BJ (cell line): ENCODE measurements around the gene SLFN12L. TPM values are rescaled to one million over a fixed set of nuclear protein-coding genes. Genes with fewer than 3 reads are reported as not detected.
A peak's percentile ranks its signal among the peaks of the same experiment; 100 is the strongest.

Experiments used
- CTCF ChIA-PET: fragments of 350-600 bp; formaldehyde crosslinking; extraction: SDS; loops from one replicate; lab custom pipeline; 2021; ENCODE audit warnings: antibody characterized with exemption, inconsistent platforms; lab: Yijun Ruan, JAX
- POLR2A ChIA-PET: fragments of 300-600 bp; sonication (Branson Sonifier 250); formaldehyde crosslinking; extraction: SDS; loops from one replicate; lab custom pipeline; 2021; ENCODE audit warnings: antibody characterized with exemption; lab: Charles Lee
- DNase-seq: peaks from one replicate; pipeline ENCODE4 v3.0.0-alpha.2; 2011; ENCODE audit warnings: low read depth
- H3K27me3 ChIP-seq: 2 replicates; pipeline ENCODE4 v1.6.0; 2011; ENCODE audit warnings: low read length; ENCODE audit not compliant: control insufficient read depth, insufficient read depth
- H3K36me3 ChIP-seq: 2 replicates; pipeline ENCODE4 v1.5.1; 2011; ENCODE audit warnings: low read length; ENCODE audit not compliant: control insufficient read depth, insufficient read depth
- H3K4me3 ChIP-seq: 2 replicates; pipeline ENCODE4 v1.5.1; 2011; ENCODE audit warnings: low read depth, mild to moderate bottlenecking, control low read depth, low read length
- CTCF ChIP-seq: IDR thresholded peaks from 2 replicates; pipeline ENCODE4 v1.5.1; 2011; ENCODE audit warnings: low read depth, mild to moderate bottlenecking, control low read depth, inconsistent platforms, low read length, moderate library complexity; ENCODE audit not compliant: insufficient read depth
- polyA plus RNA-seq: library from polyadenylated mRNA; depleted of rRNA; stranded (reverse); fragments of >200 nt; gene quantifications from 2 replicates; pipeline ENCODE4 v1.2.3, GENCODE V29; 2011

Gene SLFN12L
- polyA plus RNA-seq, 1 experiment: not detected

GRCh38 chr17:35555691-35556090 lies 18.2 kb upstream of the SLFN12L start:
- CTCF ChIA-PET: interaction anchor here (1.0 kb wide), 1 partner anchor 191 kb away, joined by 7 read pairs; no protein-coding TSS in a partner anchor
- POLR2A ChIA-PET: no interaction called here
- TF ChIP-seq CTCF: peak; percentile 18; the same call in 1 of the 2 replicates
- Histone ChIP-seq H3K36me3 (no peaks in the 10 kb centered on the region), H3K27me3 (peaks cover 4% of the 10 kb centered on the region; the same call in 1 of the 2 replicates), H3K4me3 (no peak overlapping the region)
- DNase-seq: no peak

GRCh38 chr17:35554668-35555067 lies 17.2 kb upstream of the SLFN12L start:
- POLR2A ChIA-PET: no interaction called here
- CTCF ChIA-PET: interaction anchor here (0.8 to 2.1 kb wide), 5 partner anchors 9 to 241 kb away, joined by 3 to 12 read pairs (median 3); no protein-coding TSS in a partner anchor
- H3K36me3 ChIP-seq: no peaks in the 10 kb centered on the region
- no peak for TF ChIP-seq CTCF
- no peak overlapping the region for H3K4me3 ChIP-seq
- DNase-seq: no peak
- peaks cover 4% of the 10 kb centered on the region; the same call in 1 of the 2 replicates for H3K27me3 ChIP-seq

- POLR2A ChIA-PET: no interaction called here
Measured at GRCh38 chr17:35553310-35553709, 15.8 kb upstream of the SLFN12L start.

GRCh38 chr17:35548978-35549377 lies 11.5 kb upstream of the SLFN12L start:
- ChIA-PET POLR2A (no interaction called here), CTCF (interaction anchor here (2.1 kb wide), 1 partner anchor 10 kb away, joined by 6 read pairs; no protein-coding TSS in a partner anchor)
- Histone ChIP-seq H3K4me3 (no peak overlapping the region), H3K27me3 (peaks cover 8% of the 10 kb centered on the region), H3K36me3 (no peaks in the 10 kb centered on the region)
- no peak for DNase-seq
- TF ChIP-seq CTCF: no peak

More at GRCh38 chr17:35553310-35553709, 15.8 kb upstream of the SLFN12L start:
- peaks cover 4% of the 10 kb centered on the region; the same call in 1 of the 2 replicates for H3K27me3 ChIP-seq
- no peak overlapping the region for H3K4me3 ChIP-seq
- TF ChIP-seq CTCF: no peak
- CTCF ChIA-PET: interaction anchor here (0.8 to 2.1 kb wide), 4 partner anchors 8 to 195 kb away, joined by 3 to 12 read pairs (median 5); no protein-coding TSS in a partner anchor
- no peak for DNase-seq
- H3K36me3 ChIP-seq: no peaks in the 10 kb centered on the region

GRCh38 chr17:35548208-35548810 lies 10.8 kb upstream of the SLFN12L start:
- peaks cover 8% of the 10 kb centered on the region for H3K27me3 ChIP-seq
- ChIA-PET POLR2A (no interaction called here), CTCF (interaction anchor here (1.4 kb wide), 1 partner anchor 236 kb away, joined by 3 read pairs; no protein-coding TSS in a partner anchor)
- no peak for TF ChIP-seq CTCF
- H3K4me3 ChIP-seq: no peak overlapping the region
- DNase-seq: no peak
- no peaks in the 10 kb centered on the region for H3K36me3 ChIP-seq
